CD4-positive, alpha-beta T cell (primary cell): ENCODE results near the gene UNC119. TPM values are rescaled to one million over a fixed set of nuclear protein-coding genes. Genes with fewer than 3 reads are reported as not detected.

Source experiments
- ATAC-seq: fragments of 200-7000 bp; cut with Tn5 transposase; one replicate; pipeline ENCODE4 v1.10.0; 2022; ENCODE audit warnings: mild to moderate bottlenecking; ENCODE audit not compliant: poor library complexity
- CTCF ChIA-PET: fragments of 350-600 bp; sonication (Branson Sonifier 250); formaldehyde crosslinking; loops from one replicate; lab custom pipeline; 2021; ENCODE audit warnings: antibody characterized with exemption, inconsistent platforms; lab: Charles Lee
- POLR2A ChIA-PET: fragments of 350-600 bp; sonication (Branson Sonifier 250); formaldehyde crosslinking; loops from one replicate; lab custom pipeline; 2021; ENCODE audit warnings: antibody characterized with exemption, inconsistent platforms; lab: Charles Lee
- DNase-seq, 14 experiments: peaks; one replicate each; pipeline ENCODE4 v3.0.0-alpha.2; 2013 to 2020; ENCODE audit warnings: mixed read lengths in 2 of 14
- H3K27ac ChIP-seq, 2 donors: one replicate each; pipeline versions ENCODE4 v1.5.1 to v1.7.0; 2013; ENCODE audit warnings: low read length in 2 of 2, low read depth in 1 of 2, mild to moderate bottlenecking in 1 of 2
- H3K27me3 ChIP-seq, 2 experiments: 1 replicate in 1 of 2; 2 replicates in 1 of 2; pipeline versions ENCODE4 v1.6.1 to v1.7.0; 2013; ENCODE audit warnings: low read length in 2 of 2, control low read depth in 1 of 2, mild to moderate bottlenecking in 1 of 2, moderate library complexity in 1 of 2; ENCODE audit not compliant: insufficient read depth in 2 of 2, control insufficient read depth in 1 of 2
- H3K36me3 ChIP-seq: one replicate; pipeline ENCODE4 v1.6.1; 2013; ENCODE audit warnings: low read length, control low read depth; ENCODE audit not compliant: insufficient read depth
- H3K4me1 ChIP-seq: one replicate; pipeline ENCODE4 v1.6.1; 2013; ENCODE audit warnings: low read length, control low read depth; ENCODE audit not compliant: insufficient read depth
- H3K4me3 ChIP-seq: one replicate; pipeline ENCODE4 v1.5.1; 2013; ENCODE audit warnings: mild to moderate bottlenecking, low read length, moderate library complexity
- H3K9me3 ChIP-seq, 2 experiments: 1 replicate in 1 of 2; 2 replicates in 1 of 2; pipeline versions ENCODE4 v1.6.1 to v1.7.0; 2013; ENCODE audit warnings: low read length in 2 of 2, mild to moderate bottlenecking in 2 of 2, control low read depth in 1 of 2, moderate library complexity in 1 of 2; ENCODE audit not compliant: control insufficient read depth in 1 of 2, insufficient read depth in 1 of 2
- H3K27ac Mint-ChIP-seq: one replicate; pipeline ENCODE4 v1.8.0; 2020; ENCODE audit warnings: mixed read lengths
- H3K27me3 Mint-ChIP-seq: one replicate; pipeline ENCODE4 v1.8.0; 2021; ENCODE audit warnings: mixed read lengths
- H3K36me3 Mint-ChIP-seq: one replicate; pipeline ENCODE4 v1.8.0; 2021; ENCODE audit warnings: low read depth, mixed read lengths
- H3K4me1 Mint-ChIP-seq: one replicate; pipeline ENCODE4 v1.8.0; 2021; ENCODE audit warnings: low read depth, mixed read lengths
- H3K4me3 Mint-ChIP-seq: one replicate; pipeline ENCODE4 v1.8.0; 2020; ENCODE audit warnings: mild to moderate bottlenecking, mixed read lengths
- H3K9me3 Mint-ChIP-seq: one replicate; pipeline ENCODE4 v1.8.0; 2020; ENCODE audit warnings: mixed read lengths
- CTCF ChIP-seq: fragments of 200-600 bp; IDR thresholded peaks from one replicate; pipeline ENCODE4 v1.8.0; 2022; ENCODE audit warnings: antibody characterized with exemption, mild to moderate bottlenecking
- intact Hi-C, 2 experiments: fragments of 100-400 bp; cut with DNase I in 1 of 2; cut with micrococcal nuclease in 1 of 2; formaldehyde crosslinking; loops; one replicate each; pipeline versions ENCODE4 v1.15.1 to v1.9.0; 2023 to 2025; cut with DNase I, micrococcal nuclease
- total RNA-seq, 174 experiments: library from RNA in 2 of 174; stranded (reverse) in 2 of 174; gene quantifications; one replicate each; pipeline ENCODE4 v1.2.3 and lab custom pipeline; 2021 to 2026

Gene UNC119
- total RNA-seq, 2 experiments from 2014 or later, result 77.1 to 83.9 TPM

GRCh38 chr17:28529013-28529400, 23.4 kb downstream of the UNC119 start:
- intact Hi-C loops, result no loop called here
- Histone ChIP-seq H3K27ac (no peak overlapping the region), H3K36me3 (no peaks in the 10 kb centered on the region), H3K4me3 (no peak overlapping the region), H3K27me3 (no peaks in the 10 kb centered on the region), H3K4me1 (no peaks in the 10 kb centered on the region), H3K9me3 (no peaks in the 10 kb centered on the region)
- ATAC-seq, result no peak
- no peak for TF ChIP-seq CTCF
- H3K9me3 Mint-ChIP-seq, result no peaks in the 10 kb centered on the region
- no peak for DNase-seq
- no peak overlapping the region for H3K27ac Mint-ChIP-seq
- H3K36me3 Mint-ChIP-seq, result no peaks in the 10 kb centered on the region
- no peak overlapping the region for H3K4me3 Mint-ChIP-seq
- no peaks in the 10 kb centered on the region for H3K4me1 Mint-ChIP-seq
- no peaks in the 10 kb centered on the region for H3K27me3 Mint-ChIP-seq
- ChIA-PET CTCF (no interaction called here), POLR2A (no interaction called here)

- ChIA-PET CTCF (no interaction called here), POLR2A (no interaction called here)
- Histone ChIP-seq H3K27me3 (no peaks in the 10 kb centered on the region), H3K36me3 (no peaks in the 10 kb centered on the region), H3K27ac (no peak overlapping the region), H3K4me3 (no peak overlapping the region), H3K4me1 (no peaks in the 10 kb centered on the region), H3K9me3 (no peaks in the 10 kb centered on the region)
- no peak for DNase-seq
- no peaks in the 10 kb centered on the region for H3K9me3 Mint-ChIP-seq
- H3K36me3 Mint-ChIP-seq, result no peaks in the 10 kb centered on the region
- no peak for TF ChIP-seq CTCF
- H3K4me1 Mint-ChIP-seq, result no peaks in the 10 kb centered on the region
- no peak overlapping the region for H3K4me3 Mint-ChIP-seq
- intact Hi-C loops, result no loop called here
- no peak for ATAC-seq
- no peak overlapping the region for H3K27ac Mint-ChIP-seq
- H3K27me3 Mint-ChIP-seq, result no peaks in the 10 kb centered on the region
These were observed 24.0 kb downstream of the UNC119 start for GRCh38 chr17:28528327-28529012.

GRCh38 chr17:28527859-28528258, 24.6 kb downstream of the UNC119 start:
- H3K36me3 Mint-ChIP-seq, result no peaks in the 10 kb centered on the region
- Histone ChIP-seq H3K27ac (no peak overlapping the region), H3K9me3 (no peaks in the 10 kb centered on the region), H3K27me3 (no peaks in the 10 kb centered on the region), H3K4me1 (no peaks in the 10 kb centered on the region), H3K4me3 (no peak overlapping the region), H3K36me3 (no peaks in the 10 kb centered on the region)
- H3K27ac Mint-ChIP-seq, result no peak overlapping the region
- no peak for TF ChIP-seq CTCF
- ChIA-PET POLR2A (no interaction called here), CTCF (no interaction called here)
- ATAC-seq (no peak), DNase-seq (no peak)
- no peaks in the 10 kb centered on the region for H3K4me1 Mint-ChIP-seq
- H3K4me3 Mint-ChIP-seq, result no peak overlapping the region
- intact Hi-C loops, result no loop called here
- no peaks in the 10 kb centered on the region for H3K9me3 Mint-ChIP-seq
- H3K27me3 Mint-ChIP-seq, result no peaks in the 10 kb centered on the region
